ENCODE data around the gene RBM47. TPM values are rescaled to one million over a fixed set of nuclear protein-coding genes. Genes with fewer than 3 reads are reported as not detected.

RBM47 gene
- total and polyA plus RNA-seq, 2 donors (not counting 1 experiment from before 2014, with no cell fraction given), result 5.6 to 12.9 TPM

GRCh38 chr4:40608628-40609027, 21.0 kb downstream of the RBM47 start:
- intact Hi-C loops (cut with micrococcal nuclease), result no loop called here
- ChIA-PET POLR2A (no interaction called here), CTCF (no interaction called here)
- no peaks in the 10 kb centered on the region for H3K27me3 ChIP-seq (replicated peaks in 1 of 4; ENCODE audit: control extremely low read depth in 1 of 4, control insufficient read depth in 3 of 4, insufficient read depth in 4 of 4, low read length in 3 of 4)
- H4K20me1 ChIP-seq (ENCODE audit: control insufficient read depth, insufficient read depth, low read length, poor library complexity, severe bottlenecking), result no peaks in the 10 kb centered on the region
- H3K4me2 ChIP-seq (replicated peaks; ENCODE audit: low read depth, low read length, poor library complexity, severe bottlenecking), result no peak overlapping the region
- no peaks in the 10 kb centered on the region for H3K4me1 Mint-ChIP-seq
- no peaks in the 10 kb centered on the region for H3K9me3 ChIP-seq (ENCODE audit: control extremely low read depth in 1 of 3, control insufficient read depth in 2 of 3, insufficient read depth in 1 of 3, low read length in 2 of 3)
- H3K9ac ChIP-seq (ENCODE audit: low read length), result no peak overlapping the region
- ATAC-seq (ENCODE audit: low read depth) (no peak), DNase-seq (no peak)
- H3K9me3 Mint-ChIP-seq (ENCODE audit: insufficient read depth), result no peaks in the 10 kb centered on the region
- H3K79me2 ChIP-seq (ENCODE audit: control insufficient read depth, insufficient read depth, low read length), result no peaks in the 10 kb centered on the region
- H3K4me3 Mint-ChIP-seq, result no peak overlapping the region
- TF ChIP-seq, protein P1, sequence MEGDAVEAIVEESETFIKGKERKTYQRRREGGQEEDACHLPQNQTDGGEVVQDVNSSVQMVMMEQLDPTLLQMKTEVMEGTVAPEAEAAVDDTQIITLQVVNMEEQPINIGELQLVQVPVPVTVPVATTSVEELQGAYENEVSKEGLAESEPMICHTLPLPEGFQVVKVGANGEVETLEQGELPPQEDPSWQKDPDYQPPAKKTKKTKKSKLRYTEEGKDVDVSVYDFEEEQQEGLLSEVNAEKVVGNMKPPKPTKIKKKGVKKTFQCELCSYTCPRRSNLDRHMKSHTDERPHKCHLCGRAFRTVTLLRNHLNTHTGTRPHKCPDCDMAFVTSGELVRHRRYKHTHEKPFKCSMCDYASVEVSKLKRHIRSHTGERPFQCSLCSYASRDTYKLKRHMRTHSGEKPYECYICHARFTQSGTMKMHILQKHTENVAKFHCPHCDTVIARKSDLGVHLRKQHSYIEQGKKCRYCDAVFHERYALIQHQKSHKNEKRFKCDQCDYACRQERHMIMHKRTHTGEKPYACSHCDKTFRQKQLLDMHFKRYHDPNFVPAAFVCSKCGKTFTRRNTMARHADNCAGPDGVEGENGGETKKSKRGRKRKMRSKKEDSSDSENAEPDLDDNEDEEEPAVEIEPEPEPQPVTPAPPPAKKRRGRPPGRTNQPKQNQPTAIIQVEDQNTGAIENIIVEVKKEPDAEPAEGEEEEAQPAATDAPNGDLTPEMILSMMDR (IDR thresholded peaks at IDR 0.05), result no peak
- no peak for TF ChIP-seq EZH2 (IDR thresholded peaks at IDR 0.05; ENCODE audit: borderline replicate concordance, insufficient read depth, low read depth, low read length, poor library complexity, severe bottlenecking)
- no peaks in the 10 kb centered on the region for H3K27me3 Mint-ChIP-seq
- WGBS (ENCODE audit: insufficient coverage), result no CpG with 5 or more reads among the region's 2 CpGs
- H3K27ac ChIP-seq (ENCODE audit: low read length in 2 of 2), result no peak overlapping the region
- H3K27ac Mint-ChIP-seq, result no peak overlapping the region
- H3K36me3 ChIP-seq (replicated peaks in 1 of 2; ENCODE audit: control extremely low read depth in 1 of 2, control insufficient read depth in 1 of 2, extremely low read depth in 1 of 2, insufficient read depth in 2 of 2, low read length in 1 of 2), result no peaks in the 10 kb centered on the region
- H2AFZ ChIP-seq (ENCODE audit: insufficient read depth, low read depth, low read length, poor library complexity, severe bottlenecking), result no peak overlapping the region
- H3K4me3 ChIP-seq (ENCODE audit: control extremely low read depth in 1 of 5, extremely low read depth in 1 of 5, insufficient read depth in 1 of 5, low read depth in 2 of 5, low read length in 4 of 5), result no peak overlapping the region
- H3K4me1 ChIP-seq (ENCODE audit: control insufficient read depth in 2 of 2, insufficient read depth in 2 of 2, low read length in 2 of 2), result no peaks in the 10 kb centered on the region

GRCh38 chr4:40607221-40607620, 22.4 kb downstream of the RBM47 start:
- no peak for ATAC-seq (ENCODE audit: low read depth)
- no peak overlapping the region for H3K9ac ChIP-seq (ENCODE audit: low read length)
- Mint-ChIP-seq H3K4me1 (no peaks in the 10 kb centered on the region), H3K27me3 (no peaks in the 10 kb centered on the region), H3K9me3 (ENCODE audit: insufficient read depth) (no peaks in the 10 kb centered on the region), H3K4me3 (no peak overlapping the region), H3K27ac (no peak overlapping the region)
- H3K4me3 ChIP-seq (ENCODE audit: control extremely low read depth in 1 of 5, extremely low read depth in 1 of 5, insufficient read depth in 1 of 5, low read depth in 2 of 5, low read length in 4 of 5), result no peak overlapping the region
- H3K27me3 ChIP-seq (replicated peaks in 1 of 4; ENCODE audit: control extremely low read depth in 1 of 4, control insufficient read depth in 3 of 4, insufficient read depth in 4 of 4, low read length in 3 of 4), result no peaks in the 10 kb centered on the region
- TF ChIP-seq EZH2 (IDR thresholded peaks at IDR 0.05; ENCODE audit: borderline replicate concordance, insufficient read depth, low read depth, low read length, poor library complexity, severe bottlenecking), result no peak
- TF ChIP-seq, protein P1 (IDR thresholded peaks at IDR 0.05), result no peak
- no peaks in the 10 kb centered on the region for H3K4me1 ChIP-seq (ENCODE audit: control insufficient read depth in 2 of 2, insufficient read depth in 2 of 2, low read length in 2 of 2)
- H4K20me1 ChIP-seq (ENCODE audit: control insufficient read depth, insufficient read depth, low read length, poor library complexity, severe bottlenecking), result no peaks in the 10 kb centered on the region
- no peak for DNase-seq
- 92% methylated on average over 2 of the region's 3 CpGs for WGBS (ENCODE audit: insufficient coverage)
- ChIA-PET POLR2A (no interaction called here), CTCF (no interaction called here)
- no peak overlapping the region for H2AFZ ChIP-seq (ENCODE audit: insufficient read depth, low read depth, low read length, poor library complexity, severe bottlenecking)
- no peak overlapping the region for H3K4me2 ChIP-seq (replicated peaks; ENCODE audit: low read depth, low read length, poor library complexity, severe bottlenecking)
- H3K36me3 ChIP-seq (replicated peaks in 1 of 2; ENCODE audit: control extremely low read depth in 1 of 2, control insufficient read depth in 1 of 2, extremely low read depth in 1 of 2, insufficient read depth in 2 of 2, low read length in 1 of 2), result no peaks in the 10 kb centered on the region
- H3K9me3 ChIP-seq (ENCODE audit: control extremely low read depth in 1 of 3, control insufficient read depth in 2 of 3, insufficient read depth in 1 of 3, low read length in 2 of 3), result no peaks in the 10 kb centered on the region
- H3K27ac ChIP-seq (ENCODE audit: low read length in 2 of 2), result no peak overlapping the region
- H3K79me2 ChIP-seq (ENCODE audit: control insufficient read depth, insufficient read depth, low read length), result no peaks in the 10 kb centered on the region
- intact Hi-C loops (cut with micrococcal nuclease), result no loop called here

Data from B cell (primary cell).